ENCODE measurements around the gene FITM2.

GRCh38 chr20:44356353-44356723 lies 45.3 kb upstream of the FITM2 start:
- no peak for TF ChIP-seq TEAD4 (IDR thresholded peaks at IDR 0.05; ENCODE audit: borderline replicate concordance, insufficient read depth)
- TF ChIP-seq EZH2phosphoT487 (IDR thresholded peaks at IDR 0.05; ENCODE audit: borderline replicate concordance, low read depth) = no peak
